ENCODE data around the gene EXOC3.
"Not testable (repeated sequence)": the region's sequence is repeated elsewhere in the genome, so short reads cannot be mapped to it uniquely, and the experiment has no call there.

Gene EXOC3

GRCh38 chr5:486597-486996, 43.6 kb downstream of the EXOC3 start:
- ATAC-seq, DNase-seq: not testable (repeated sequence)

DNA sequence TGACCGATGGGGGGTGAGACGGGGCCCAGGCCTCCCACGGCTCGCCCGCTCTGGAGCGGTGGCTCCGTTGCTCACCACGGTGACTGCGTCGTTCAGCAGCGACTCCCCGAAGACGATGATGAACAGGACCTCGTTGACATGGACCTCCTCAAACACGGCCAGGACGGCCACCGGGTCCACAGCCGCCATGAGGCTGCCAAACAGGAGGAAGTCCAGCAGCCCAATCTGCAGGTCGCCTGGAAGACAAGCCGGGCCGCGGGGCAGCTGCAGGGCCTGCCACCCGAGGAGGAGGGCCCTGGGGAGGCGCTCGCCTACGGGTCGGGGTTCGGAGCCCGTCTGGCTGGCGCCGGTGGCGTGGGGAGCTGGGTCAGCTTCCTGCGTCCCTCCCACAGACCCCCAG, 45.3 kb downstream of the EXOC3 start:
- DNase-seq = no peak
- no peak for ATAC-seq

GRCh38 chr5:488744-489688, 46.0 kb downstream of the EXOC3 start:
- DNase-seq = no peak
- no peak for ATAC-seq

GRCh38 chr5:489689-490080, 46.7 kb downstream of the EXOC3 start:
- DNase-seq (no peak), ATAC-seq (no peak)

GRCh38 chr5:490116-491106, 47.4 kb downstream of the EXOC3 start:
- no peak for ATAC-seq
- DNase-seq = no peak

DNA sequence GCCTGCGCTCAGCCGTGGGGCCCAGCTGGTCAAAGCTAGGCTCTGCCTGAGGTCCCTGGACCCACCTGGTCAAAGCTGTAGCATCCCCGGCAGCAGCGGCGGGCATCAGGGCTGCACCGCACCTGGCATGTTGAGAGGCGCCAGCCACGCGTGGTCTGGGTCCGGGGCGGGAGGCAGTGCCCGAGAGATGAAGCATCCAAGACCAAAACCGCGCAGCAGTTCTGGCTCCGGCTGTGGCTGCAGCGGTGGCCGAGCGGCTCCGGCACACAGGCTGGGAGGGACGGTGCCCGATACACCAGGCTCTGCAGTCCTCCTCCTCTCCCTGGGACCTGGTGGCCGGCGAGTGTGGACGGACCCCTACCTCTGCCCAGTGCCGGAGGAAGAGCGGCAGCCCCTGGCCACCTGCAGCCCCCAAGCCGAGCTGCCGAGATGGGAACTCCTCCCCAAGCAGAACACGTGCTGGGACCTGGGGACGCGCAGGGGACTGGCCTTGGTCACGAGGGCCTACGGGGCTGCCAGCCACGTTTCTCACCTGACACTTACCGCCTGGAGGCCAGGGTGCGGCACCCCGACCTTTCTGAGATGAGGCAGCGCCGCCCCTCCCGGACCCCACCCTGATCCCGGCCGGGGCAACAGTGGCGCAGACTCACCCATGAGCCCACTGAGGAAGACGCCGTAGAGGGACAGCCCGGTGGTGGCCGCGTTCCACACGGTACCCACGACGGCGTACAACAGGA, 48.3 kb downstream of the EXOC3 start:
- DNase-seq (no peak), ATAC-seq (no peak)

- ATAC-seq = no peak
- no peak for DNase-seq
Measured at GRCh38 chr5:491856-492155, 48.8 kb downstream of the EXOC3 start.

DNA sequence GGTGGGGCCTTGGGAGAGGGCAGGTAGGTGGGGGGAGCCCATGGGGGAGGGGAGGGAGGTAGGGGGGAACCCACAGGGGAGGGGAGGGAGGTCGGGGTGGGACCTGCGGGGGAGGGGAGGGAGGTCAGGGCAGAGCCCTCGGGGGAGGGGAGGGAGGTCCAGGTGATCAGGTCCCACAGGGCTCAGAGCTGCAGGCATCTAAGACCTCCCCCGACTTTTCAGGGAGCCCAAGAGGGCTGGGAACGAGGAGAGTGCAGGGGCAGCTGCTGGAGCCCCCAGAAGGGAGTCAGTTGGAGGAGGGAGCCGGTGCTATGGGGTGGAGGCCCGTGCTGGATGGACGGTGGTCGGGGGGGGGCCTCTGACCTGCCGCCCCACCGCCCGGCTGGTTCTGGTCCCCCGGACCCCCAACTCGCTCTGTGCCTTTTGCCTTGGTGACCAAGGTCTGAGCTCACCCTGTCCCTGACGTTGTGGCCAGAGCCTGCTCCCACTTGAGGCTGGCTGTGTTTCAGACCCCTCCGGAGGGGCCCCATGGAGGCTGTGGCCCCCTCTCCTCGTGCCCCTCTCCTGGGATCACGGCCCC, 49.4 kb downstream of the EXOC3 start:
- DNase-seq (no peak), ATAC-seq (no peak)

- DNase-seq = no peak
Measured at GRCh38 chr5:493119-493701, 50.2 kb downstream of the EXOC3 start.

GRCh38 chr5:493758-494157, 50.8 kb downstream of the EXOC3 start:
- ATAC-seq (no peak), DNase-seq (no peak)

More at GRCh38 chr5:493119-493701, 50.2 kb downstream of the EXOC3 start:
- ATAC-seq = no peak

- ATAC-seq = no peak
- DNase-seq = no peak
Measured at GRCh38 chr5:494667-495255, 51.8 kb downstream of the EXOC3 start.

GRCh38 chr5:496028-496427, 53.1 kb downstream of the EXOC3 start:
- ATAC-seq (no peak), DNase-seq (no peak)

- ATAC-seq (no peak), DNase-seq (no peak)
Measured at GRCh38 chr5:497090-497700, 54.2 kb downstream of the EXOC3 start.

GRCh38 chr5:497871-498509, 55.0 kb downstream of the EXOC3 start:
- DNase-seq = no peak
- ATAC-seq = no peak

DNA sequence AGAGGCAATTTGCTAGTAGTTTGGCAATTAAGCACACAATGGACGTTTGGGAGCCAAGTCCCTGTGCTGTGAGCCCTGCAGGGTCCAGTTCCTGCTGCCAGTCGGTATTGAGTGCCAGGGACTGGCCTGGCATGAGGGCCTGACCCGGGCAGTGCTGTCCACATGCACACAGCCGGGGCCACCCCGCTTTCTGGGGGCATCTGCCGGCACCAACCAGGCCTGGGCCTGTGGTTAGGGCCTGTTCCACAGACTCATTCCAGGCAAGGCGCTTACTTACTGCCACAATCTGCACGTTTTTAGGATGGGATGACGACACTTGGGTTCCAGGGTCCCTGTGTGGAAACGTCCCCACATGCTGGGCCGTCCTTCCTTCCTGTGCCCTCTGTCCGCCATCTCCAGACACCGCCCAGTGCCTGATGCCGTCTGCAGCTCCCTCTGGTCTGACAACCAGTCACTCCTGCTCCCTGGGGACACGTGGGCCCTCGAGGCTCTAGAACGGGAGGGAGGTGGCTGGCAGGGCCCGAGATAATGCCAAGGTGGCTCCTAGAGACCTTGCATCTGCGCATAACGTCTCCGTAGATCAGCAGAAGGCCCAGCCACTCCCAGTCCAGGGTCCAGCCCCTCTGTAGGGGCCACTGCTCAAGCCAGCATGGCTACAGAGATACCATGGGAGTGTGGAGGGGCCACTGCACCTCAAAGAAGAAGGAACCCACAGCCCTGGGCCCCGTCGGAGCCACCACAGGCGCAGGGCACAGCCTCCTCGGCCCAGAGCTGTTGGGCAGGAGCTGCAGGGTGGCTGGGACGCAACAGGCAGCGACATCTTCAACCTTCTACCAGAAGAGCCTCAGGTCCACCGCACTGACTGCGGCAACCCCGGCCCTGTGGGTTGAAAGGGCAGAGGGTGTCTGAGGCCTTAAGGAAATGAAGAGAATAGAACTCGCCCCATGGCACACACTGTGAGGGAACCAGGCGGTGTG, 56.5 kb downstream of the EXOC3 start:
- no peak for DNase-seq
- no peak for ATAC-seq

- DNase-seq (no peak), ATAC-seq (no peak)
Measured at GRCh38 chr5:500491-500890, 57.5 kb downstream of the EXOC3 start.

GRCh38 chr5:501105-501830, 58.3 kb downstream of the EXOC3 start:
- ATAC-seq = no peak
- no peak for DNase-seq

DNA sequence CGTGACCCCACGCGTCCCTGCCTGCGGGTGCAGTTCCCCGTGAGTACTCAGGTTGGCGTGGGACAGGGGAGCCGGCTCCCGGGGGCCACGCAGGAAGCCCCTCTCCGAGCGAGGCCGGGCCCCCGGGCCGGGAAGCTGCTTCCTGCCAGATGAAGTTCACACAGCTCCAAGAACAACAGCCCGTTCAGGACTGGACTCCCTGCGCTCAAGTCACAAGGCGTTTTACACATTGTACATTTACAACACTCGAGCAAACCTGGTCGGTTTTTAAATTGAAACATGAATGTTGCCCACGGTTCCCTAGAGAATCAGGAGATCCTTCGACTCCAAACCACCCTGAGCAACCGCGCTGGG, 58.8 kb downstream of the EXOC3 start:
- ATAC-seq (no peak), DNase-seq (no peak)
